ENCODE results near the gene RFX5.

RFX5 gene

DNA sequence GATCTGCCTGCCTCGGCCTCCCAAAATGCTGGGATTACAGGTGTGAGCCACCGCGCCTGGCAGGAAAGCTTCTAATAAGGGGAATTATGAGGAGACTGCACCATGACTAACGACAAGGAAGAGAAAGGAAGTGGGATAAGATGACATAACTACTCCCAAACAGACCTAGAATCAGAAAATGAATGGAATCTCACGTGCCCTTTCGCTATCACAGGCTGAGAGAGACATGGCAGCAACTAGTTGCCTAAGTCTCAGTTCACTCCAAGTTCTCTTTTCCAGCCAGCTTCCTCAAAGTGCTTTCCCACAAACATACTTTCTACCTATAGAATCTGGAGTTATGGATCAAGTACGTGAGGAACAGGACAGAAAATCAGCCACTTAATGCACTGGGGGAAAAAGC lies 21.8 kb downstream of the RFX5 start:
- DNase-seq (ENCODE audit: low read depth), result no peak

DNA sequence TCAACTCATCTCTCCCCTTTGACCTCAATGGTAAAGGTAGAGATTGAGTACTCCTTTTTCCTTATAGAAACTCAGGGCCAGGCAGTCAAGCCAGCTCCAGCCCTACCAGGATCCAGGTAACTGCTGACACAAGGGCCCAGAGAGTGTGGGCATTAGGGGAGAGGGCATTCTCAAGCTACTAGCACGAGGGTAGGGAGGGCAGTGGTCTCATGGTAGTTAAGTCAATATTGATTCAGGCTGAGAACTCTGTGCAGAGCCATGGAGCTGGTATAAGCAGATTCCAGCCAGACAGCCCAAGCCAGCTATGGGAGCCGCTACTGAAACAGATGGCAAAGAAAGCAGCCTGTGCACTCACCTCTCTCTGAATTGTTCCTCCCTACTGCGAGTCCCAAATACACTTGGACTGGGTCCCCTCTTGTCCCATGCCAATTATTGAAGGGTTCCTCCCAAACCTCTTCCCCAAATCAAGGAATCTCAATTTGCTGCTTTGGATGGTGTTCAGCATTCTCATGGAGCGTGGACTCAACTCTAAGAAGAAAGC lies 22.6 kb downstream of the RFX5 start:
- DNase-seq (ENCODE audit: low read depth), result no peak

DNA sequence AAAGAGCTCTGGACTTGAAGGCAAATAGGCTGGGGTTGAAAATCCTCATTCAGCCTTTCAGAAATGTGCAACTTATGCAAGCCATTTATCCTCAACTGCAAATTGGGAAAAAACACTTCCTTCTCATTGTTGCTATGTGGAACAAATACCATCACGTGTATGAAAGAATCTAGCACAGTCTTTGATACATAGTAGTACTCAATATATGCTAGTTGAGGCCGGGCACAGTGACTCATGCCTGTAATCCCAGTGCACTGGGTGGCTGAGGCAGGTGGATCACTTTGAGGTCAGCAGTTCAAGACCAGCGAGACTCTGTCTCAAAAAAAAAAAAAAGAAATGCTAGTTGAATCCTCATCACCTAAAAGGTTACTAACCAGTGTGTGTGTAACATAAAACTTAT lies 28.1 kb downstream of the RFX5 start:
- DNase-seq (ENCODE audit: low read depth), result no peak

DNA sequence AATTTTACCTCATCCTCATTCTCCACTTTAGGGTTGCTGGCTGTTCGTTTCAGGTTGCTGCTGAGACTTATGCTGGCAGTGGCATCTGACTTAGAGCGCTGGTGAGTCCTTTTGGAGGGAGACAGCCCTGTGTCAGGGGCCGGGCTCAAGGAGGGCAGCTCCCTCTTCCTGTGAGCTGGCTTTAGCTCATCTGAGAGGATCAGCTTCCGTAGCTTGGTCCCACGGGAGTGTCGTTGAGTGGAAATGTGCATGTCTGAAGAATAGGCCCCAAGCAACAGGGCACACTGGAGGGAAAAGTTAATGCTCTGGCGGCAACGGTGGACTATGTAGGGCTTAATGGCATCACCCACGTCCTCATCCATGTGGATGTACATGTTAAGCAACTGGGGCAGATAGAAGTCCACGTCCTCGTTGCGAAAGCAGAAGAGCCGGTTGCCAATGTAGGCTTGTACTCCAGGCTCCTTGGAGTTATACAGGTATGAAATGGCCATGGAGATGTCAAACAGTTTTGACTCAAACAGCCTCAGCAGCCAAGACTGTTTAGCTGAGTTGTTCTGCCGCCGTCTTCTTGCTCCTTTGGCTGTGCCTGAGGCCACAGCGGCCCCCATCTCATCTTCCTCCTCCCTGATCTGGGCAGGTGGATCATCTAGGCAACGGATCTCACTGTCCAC lies 31.4 kb downstream of the RFX5 start:
- no peak for DNase-seq (ENCODE audit: low read depth)

DNA sequence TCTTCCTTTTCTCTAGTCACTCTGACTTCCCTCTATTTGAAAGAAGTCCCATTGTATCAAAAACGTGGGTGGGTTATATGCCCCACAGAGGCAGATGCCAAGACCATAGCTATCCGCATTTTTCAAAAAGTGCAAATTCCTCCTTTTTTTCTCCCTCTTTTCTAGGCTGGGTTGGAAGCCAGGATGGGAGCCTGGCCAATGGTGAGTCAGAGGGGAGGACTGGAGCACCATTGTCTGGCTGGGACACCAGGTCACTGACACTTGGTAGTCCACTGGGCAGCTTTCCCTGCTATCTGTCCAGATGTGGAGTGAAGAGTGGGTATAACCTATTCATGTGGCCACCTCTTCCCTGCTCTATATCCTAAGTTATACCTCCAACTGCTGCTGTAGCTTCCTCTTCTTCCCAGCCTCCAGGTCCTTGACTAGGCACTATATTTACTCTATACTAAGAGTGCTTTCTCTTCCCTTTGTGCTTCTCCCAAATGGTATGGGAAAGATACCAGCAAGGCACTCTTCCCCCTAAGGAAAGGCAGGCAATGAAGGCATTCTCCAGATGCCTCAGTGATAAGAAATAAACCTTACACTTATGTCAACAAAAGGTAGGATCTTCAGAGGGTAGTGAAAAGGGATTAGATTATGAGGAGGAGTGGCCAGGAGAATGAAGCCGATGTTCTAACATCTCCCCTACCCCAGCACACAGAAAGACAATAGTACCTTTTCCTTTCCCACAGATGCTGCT lies 32.7 kb downstream of the RFX5 start:
- no peak for DNase-seq (ENCODE audit: low read depth)

DNA sequence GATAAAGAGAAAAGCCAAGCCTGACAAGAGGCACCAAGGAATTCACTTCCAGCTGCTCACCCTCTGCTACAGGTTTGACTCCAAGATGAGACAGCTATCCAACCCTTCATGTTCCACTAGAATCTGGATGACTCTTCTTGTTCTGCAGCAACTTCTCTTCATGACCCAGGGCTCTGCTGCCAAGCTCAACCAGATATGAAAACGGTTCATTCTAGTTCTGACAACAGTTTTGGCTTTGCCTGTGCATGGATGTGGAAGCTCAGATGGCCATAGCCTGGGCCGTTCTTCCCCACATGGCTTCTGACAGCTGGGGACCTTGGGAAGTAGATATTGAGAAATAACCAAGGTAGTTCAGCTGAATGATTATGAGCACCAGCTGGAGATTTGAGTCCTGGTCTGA lies 33.6 kb downstream of the RFX5 start:
- no peak for DNase-seq (ENCODE audit: low read depth)

DNA sequence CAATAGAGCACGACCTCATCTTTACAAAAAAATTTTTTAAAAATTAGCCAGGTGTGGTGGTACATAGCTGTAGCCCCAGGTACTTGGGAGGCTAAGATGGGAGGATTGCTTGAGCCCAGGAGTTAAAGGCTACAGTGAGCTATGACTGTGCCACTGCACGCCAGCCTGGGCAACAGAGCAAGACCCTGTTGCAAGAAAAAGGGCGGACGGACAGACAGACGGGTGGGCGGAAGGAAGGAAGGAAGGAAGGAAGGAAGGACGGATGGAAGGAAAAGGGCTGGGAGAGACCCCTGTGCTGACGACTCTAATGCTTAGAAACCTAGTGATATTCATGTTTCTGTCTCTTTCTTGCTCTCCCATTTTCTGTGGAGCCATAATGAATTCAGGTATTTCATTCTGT lies 34.2 kb downstream of the RFX5 start:
- no peak for DNase-seq (ENCODE audit: low read depth)

DNA sequence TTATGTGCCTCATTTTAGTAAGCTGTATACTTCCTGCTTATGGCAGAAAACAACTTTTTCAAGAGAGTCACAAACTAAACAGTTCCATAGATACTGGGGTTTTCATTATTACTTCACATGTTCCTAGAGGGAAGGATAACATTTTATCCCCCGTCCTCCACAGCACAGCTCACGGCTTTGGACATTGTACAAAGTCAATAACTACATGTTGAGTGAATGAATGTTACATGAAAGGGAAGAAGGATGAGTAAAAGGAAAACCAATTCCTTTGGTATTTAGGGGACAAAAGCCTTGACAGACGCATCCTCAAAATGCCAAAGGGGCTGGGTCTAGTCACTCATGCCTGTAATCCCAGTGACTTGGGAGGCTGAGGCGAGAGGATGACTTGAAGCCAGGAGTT lies 34.6 kb downstream of the RFX5 start:
- DNase-seq (ENCODE audit: low read depth), result no peak

DNA sequence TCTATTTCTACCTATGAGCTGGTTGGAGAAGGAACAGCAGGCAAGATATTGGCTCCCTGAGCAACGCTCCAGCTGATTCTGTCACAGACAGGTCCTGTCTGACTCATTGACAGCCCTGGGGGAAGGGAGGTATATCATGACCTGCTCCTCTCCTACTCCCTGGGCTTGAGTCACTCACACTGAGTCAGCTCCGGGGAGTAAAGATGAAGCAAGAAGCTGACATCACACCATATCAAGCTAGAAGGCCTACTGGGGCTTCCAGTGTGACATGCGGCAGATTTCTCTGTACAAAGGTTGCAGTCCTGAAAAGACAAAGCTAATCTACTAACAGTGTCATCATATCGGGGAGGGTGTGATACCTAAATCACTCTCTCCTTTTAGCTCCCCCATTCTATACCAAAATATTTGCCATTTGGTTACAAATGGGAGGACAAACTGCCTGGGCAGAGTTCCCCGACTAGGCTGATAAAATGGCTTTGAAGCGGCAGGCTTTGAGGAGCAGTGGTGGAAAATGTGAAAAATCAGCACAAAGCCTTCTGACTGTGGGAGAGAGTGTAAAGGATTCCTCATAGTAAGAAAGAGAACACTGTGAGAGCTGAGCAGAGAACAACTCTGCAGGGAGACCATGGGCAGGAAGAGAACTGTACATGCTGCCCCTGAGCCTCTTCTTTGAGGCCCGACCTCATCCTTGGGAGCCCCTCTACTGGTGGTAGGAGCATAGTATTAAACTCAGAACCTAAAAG lies 35.3 kb downstream of the RFX5 start:
- peak; percentile 50 for DNase-seq (ENCODE audit: low read depth)

DNA sequence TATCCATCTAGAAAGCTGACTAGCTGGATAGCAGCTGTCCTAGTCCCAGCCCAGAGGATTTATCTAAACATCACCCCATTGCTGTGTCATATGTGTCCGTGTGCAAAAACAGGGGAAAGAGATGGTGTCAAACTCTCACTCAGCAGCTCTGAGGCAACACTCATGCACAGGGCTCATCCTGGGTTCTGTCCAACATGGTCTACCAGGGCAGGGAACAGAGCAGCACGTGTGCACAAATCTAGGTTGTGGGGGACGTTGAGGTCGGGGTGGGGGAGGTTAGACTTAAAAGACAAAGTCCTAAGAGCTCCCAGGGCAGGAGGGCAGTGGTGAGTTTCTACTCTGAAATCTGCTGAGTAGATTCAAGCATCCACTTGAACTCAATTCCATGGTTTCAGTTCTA lies 36.0 kb downstream of the RFX5 start:
- no peak for DNase-seq (ENCODE audit: low read depth)

DNA sequence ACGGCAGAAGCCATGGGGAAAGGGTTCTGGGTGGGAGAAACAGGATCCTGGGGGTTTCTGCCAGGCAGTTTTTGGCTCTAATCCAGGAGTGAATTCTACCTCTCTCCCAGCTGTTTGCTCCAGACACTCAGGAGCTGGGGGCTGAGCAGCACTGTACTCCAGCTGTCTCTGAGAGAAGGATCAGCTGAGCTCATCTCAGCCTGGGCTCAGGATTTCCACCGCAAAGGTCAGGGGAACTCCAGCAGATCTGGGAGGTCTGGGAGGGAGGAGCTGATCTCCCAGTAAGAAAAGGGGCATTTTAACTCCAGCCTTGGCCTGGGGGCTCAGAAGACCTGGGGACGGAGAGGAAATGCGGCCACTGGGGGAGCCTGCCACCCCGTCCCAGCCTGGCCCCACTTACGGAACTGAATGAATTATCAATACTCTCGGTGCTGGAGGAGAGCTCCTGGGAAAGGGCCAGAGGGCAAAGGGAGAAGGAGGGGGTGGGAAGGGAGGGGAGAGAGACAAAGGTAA lies 37.2 kb downstream of the RFX5 start:
- no peak for DNase-seq (ENCODE audit: low read depth)

DNA sequence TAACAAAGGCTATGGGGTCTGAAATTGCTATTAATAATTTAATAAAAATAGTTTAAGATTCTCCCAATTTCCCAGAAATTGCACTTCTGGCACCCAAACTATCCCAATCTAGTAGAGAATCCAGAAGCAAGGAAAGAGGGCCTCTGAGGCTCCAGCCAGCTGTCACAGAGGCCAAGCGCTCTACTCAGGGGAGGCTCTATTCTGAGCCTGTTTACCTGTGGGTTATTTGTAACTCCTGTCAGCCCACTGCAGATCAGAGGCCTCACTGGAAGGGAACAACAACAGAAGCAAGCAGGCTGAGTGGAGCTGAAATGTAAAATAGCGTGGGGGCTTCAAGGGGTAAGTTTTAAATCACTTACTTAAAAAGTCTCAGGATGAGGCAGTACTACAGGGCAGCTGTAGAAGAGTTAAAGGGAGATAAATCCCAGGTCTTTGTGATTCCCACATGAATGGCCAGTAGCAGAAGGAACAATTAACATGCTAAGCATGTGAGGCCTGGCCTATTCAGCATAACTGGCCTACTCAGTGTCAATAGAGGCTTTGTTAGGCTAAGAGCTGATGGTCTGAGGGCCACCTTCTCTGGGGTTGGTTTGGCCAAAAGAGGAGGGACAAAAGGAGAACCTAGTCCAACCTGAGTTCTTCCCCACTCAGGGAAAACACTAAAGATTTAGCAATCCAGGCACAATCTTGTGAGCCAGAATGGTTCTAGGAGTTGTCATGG lies 52.1 kb downstream of the RFX5 start:
- DNase-seq (ENCODE audit: low read depth), result no peak

DNA sequence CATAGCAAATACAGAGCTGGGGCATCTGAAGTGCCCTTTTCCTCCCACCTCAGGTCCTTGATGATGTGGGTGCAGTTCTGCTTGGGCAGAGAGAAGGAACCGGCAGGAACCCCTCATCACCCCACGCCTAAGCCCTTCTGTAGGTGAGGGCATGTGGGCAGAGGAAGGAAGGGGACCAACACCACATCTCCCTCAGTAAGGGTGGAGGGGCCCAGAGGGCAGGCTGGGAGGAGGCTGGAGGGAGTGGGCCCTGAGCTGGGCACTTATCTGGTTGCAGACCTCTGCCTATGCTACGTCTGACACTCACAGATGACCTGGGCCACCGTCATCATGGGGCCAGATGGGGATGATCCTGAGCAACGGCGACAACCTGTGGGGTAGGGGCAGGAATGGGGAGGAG lies 54.0 kb downstream of the RFX5 start:
- DNase-seq (ENCODE audit: low read depth), result no peak

DNA sequence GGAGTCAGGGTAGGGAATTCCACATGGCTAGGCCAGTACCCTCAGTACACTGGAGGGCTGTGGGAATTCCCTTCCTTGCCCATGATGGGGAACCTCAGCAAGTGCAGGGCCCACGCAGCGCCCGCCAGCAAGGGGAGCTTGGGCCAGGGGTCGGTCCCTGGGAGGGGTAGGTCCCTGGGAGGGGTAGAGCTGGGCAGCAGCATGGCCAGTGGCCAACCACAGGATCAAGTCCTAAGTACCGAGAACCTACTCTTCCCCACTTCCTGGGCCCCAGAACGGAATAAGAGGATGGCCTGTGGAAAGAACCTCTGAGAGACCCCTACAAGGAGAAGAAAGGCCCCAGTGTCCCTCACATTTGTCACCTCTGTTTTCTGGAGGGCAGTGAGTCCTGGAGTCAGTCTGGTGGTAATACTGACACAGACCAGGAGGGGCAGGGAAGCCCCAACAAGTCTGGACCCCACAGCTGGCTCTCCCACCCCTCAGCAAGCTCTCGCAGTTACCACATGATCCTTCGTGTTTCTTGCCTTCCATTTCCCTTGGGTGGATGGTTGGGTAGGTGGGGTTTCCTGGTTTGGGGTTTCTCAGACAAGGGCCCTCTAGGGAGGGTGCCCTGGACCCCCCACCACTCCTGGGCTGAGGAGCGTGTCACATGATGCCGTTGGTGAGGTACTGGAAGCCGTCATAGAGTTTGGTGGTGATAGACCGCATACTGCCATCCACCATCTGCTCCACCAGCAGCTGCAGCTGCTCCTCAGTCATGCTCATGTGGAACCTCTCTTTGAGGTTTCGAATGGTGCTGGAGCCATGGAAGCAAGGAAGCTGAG lies 54.6 kb downstream of the RFX5 start:
- no peak for DNase-seq (ENCODE audit: low read depth)

DNA sequence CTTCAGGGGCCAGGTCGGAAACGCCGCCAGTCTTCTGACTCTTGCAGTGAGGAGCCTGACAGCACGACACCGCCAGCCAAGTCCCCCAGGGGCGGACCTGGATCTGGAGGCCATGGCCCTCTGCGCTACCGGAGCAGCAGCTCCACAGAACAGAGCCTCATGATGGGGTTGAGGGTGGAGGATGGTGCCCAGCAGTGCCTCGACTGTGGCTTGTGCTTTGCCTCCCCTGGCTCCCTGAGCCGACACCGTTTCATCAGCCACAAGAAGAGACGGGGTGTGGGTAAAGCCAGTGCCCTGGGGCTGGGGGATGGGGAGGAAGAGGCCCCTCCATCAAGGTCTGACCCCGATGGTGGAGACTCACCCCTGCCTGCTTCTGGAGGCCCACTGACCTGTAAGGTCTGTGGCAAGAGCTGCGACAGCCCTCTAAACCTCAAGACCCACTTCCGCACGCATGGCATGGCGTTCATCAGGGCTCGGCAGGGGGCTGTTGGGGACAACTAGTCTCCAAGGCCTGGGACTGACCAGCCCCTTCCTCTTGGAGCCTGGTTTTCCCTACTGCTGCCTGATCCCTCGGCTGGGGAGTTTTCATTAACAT lies 56.2 kb downstream of the RFX5 start:
- no peak for DNase-seq (ENCODE audit: low read depth)

Data from activated T-cell treated with anti-CD3 and anti-CD28 coated beads for 1 hour (primary cell).